ENCODE measurements around the gene TXNL4A.

DNA sequence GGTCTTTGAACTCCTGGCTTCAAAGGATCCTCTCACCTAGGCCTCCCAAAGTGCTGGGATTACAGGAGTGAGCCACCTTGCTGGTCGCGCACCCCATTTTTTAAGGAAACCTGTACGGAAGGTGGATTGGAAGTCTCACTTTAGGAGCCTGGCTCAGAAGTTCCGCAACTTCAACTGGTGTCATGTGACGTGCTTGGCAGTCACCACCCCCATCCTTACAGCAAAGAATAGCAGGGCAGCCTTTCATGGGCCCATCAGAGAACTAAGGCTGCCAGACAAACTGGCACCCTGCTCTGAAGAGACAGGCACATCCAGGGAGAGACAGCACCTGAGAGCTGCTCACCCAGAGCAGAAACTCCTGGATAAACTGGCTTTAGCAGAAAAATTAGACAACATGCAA, 33.6 kb downstream of the TXNL4A start:
- TF ChIP-seq, protein P1, sequence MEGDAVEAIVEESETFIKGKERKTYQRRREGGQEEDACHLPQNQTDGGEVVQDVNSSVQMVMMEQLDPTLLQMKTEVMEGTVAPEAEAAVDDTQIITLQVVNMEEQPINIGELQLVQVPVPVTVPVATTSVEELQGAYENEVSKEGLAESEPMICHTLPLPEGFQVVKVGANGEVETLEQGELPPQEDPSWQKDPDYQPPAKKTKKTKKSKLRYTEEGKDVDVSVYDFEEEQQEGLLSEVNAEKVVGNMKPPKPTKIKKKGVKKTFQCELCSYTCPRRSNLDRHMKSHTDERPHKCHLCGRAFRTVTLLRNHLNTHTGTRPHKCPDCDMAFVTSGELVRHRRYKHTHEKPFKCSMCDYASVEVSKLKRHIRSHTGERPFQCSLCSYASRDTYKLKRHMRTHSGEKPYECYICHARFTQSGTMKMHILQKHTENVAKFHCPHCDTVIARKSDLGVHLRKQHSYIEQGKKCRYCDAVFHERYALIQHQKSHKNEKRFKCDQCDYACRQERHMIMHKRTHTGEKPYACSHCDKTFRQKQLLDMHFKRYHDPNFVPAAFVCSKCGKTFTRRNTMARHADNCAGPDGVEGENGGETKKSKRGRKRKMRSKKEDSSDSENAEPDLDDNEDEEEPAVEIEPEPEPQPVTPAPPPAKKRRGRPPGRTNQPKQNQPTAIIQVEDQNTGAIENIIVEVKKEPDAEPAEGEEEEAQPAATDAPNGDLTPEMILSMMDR (IDR thresholded peaks at IDR 0.05) = no peak
- TF ChIP-seq POLR2AphosphoS5 (IDR thresholded peaks at IDR 0.05; ENCODE audit: low read depth, low read length) (no peak), TCF7L2 (IDR thresholded peaks at IDR 0.05; ENCODE audit: low read depth, low read length) (no peak), SIN3A (IDR thresholded peaks at IDR 0.05; ENCODE audit: borderline replicate concordance, insufficient read depth, low read depth, low read length) (no peak)
- TF ChIP-seq, protein P2, sequence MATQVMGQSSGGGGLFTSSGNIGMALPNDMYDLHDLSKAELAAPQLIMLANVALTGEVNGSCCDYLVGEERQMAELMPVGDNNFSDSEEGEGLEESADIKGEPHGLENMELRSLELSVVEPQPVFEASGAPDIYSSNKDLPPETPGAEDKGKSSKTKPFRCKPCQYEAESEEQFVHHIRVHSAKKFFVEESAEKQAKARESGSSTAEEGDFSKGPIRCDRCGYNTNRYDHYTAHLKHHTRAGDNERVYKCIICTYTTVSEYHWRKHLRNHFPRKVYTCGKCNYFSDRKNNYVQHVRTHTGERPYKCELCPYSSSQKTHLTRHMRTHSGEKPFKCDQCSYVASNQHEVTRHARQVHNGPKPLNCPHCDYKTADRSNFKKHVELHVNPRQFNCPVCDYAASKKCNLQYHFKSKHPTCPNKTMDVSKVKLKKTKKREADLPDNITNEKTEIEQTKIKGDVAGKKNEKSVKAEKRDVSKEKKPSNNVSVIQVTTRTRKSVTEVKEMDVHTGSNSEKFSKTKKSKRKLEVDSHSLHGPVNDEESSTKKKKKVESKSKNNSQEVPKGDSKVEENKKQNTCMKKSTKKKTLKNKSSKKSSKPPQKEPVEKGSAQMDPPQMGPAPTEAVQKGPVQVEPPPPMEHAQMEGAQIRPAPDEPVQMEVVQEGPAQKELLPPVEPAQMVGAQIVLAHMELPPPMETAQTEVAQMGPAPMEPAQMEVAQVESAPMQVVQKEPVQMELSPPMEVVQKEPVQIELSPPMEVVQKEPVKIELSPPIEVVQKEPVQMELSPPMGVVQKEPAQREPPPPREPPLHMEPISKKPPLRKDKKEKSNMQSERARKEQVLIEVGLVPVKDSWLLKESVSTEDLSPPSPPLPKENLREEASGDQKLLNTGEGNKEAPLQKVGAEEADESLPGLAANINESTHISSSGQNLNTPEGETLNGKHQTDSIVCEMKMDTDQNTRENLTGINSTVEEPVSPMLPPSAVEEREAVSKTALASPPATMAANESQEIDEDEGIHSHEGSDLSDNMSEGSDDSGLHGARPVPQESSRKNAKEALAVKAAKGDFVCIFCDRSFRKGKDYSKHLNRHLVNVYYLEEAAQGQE (IDR thresholded peaks at IDR 0.05; ENCODE audit: insufficient read depth in 1 of 2, low read depth in 2 of 2, low read length in 1 of 2) = no peak
